GM18909 (cell line): ENCODE measurements around the gene SPATS1.
"Not testable (repeated sequence)": the region's sequence is repeated elsewhere in the genome, so short reads cannot be mapped to it uniquely, and the experiment has no call there.

Experiments
- ATAC-seq: cut with Tn5 transposase; IDR thresholded peaks from one replicate; pipeline ENCODE4 v1.9.1; 2021; ENCODE audit warnings: mild to moderate bottlenecking; ENCODE audit not compliant: unreplicated experiment, poor library complexity

Gene SPATS1

DNA sequence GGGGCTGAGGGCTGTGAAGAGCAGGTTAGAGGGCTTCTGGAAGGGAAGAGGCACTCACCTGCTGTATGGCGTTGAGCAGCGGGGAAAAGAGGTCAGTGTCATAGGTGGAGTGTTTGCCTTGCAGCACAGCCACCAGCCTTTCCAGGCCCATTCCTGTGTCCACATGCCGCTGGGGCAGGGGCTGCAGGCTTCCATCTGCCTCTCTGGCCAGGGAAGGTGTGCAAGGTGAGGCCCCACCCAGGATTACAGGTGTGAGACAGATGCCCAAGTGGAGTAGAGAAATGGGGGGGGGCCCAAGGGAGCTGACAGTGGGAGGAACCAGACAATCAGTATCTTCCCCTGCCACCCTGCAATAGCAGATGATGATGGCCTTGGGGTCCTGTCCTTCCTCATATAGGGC is 32.2 kb upstream of the SPATS1 start:
- ATAC-seq: no peak

DNA sequence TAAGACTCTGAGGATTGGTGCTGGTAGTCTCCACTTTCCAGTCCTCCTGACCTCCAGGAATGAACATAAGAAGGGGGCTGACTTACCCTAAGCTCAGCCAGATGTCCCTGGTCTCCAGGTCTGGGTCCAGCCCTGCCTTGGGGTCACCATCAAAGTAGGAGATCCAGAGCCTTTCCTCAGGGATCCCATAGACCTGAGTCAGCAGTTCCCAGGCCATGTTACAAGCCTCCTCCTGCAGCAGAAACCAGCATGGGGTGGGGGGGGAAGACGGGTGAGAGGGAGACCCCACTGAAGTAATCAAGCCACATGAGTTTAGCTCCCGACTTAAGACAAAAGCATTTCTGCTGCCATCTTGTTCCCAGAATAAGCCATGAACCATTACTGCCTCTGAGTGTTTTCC is 31.1 kb upstream of the SPATS1 start:
- no peak for ATAC-seq

DNA sequence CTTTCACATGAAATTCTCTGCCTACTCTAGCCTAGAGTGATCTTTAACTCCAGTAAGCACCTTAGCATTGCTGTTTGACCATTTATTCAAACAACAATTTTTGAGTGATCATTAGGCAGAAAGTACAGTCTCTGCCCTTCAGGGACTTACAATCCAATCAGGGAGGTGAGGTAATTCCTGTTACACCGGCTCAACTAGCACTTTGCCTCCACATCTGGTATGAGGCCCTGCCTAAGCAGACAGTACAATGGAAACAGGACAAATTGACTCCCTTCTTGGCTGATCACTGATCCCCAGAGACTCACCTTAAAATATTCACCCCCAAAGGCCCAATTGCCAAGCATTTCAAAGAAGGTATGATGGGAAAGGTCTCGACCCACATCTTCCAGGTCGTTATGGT is 30.7 kb upstream of the SPATS1 start:
- no peak for ATAC-seq

DNA sequence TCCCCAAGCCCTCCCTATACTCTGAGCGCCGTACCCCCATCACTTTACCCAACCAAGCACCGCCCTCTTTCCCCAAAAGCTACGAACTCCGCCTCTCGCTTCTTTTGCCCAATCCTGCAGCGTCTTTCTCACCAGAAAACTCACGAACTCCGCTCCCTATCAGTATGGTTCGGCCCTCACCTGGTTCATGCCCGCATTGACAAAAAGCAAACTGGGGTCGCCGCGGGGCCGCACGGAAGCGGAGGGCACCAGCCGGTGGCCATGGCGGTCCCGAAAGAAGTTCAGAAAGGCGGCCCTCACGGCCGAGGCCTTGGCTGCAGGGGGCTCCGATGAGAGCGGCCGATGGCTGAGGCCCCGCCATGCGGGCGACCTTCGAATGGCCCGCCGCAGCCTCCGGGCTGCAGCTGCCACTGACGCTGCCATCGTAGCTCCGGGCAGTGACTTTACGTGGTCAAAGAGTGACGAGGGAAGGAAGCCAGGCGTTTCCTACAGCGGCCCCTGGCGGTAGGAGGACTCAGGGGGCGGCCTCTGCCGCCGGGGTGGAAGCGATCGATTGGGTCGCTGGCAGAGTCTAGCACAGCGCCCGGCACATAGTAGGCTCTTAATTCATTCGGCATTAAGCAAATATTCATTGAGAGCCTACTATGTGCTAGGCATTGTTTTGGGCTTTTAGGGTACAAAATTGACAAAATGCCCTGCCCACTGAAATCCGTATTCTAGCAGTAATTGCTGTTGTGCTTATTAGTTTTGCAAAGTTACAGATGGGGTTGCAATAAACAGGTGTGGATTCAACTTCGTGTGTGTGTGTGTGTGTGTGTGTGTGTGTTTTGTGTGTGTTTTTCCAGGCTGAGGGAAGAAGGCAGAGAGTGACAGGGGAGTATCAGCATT is 29.3 kb upstream of the SPATS1 start, which contains the start of gene AARS2:
TSS of gene AARS2 (minus strand) at position 447 of the 888 bp plus-strand sequence. CDS start at position 423, 24 bp downstream.
- peak; percentile 88 for ATAC-seq

DNA sequence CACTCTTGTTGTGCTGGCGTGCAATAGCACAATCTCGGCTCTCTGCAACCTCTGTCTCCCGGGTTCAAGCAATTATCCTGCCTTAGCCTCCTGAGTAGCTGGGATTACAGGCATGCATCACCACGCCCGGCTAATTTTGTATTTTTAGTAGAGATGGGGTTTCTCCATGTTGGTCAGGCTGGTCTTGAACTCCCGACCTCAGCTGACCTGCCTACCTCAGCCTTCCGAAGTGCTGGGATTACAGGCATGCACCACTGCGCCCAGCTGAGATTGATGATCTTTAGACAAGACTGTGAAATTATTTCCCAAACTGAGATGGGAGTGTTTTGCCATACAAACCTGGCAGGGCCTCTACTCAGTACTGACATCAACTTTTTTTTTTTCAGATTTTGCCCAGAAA is 27.8 kb upstream of the SPATS1 start:
- not testable (repeated sequence) for ATAC-seq

DNA sequence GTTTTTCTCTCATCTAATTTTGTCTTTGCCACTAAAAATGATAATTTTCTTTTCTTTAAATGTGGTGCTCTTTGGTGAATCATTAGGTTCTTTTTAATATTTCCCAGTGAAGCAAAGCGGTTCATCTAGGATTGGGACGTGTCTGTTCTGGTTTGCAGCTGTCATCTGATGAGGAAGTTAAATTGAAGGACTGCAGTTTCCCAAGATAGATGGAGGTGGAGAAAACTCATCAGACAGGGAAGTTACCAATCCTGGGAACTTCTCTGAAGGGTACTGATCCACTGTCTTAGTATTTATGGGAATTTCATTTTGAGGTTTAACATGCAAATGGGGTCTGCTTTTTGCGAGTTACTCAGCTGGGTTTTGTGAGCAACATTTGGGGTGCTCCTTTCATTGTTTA is 26.9 kb upstream of the SPATS1 start:
- ATAC-seq: no peak

DNA sequence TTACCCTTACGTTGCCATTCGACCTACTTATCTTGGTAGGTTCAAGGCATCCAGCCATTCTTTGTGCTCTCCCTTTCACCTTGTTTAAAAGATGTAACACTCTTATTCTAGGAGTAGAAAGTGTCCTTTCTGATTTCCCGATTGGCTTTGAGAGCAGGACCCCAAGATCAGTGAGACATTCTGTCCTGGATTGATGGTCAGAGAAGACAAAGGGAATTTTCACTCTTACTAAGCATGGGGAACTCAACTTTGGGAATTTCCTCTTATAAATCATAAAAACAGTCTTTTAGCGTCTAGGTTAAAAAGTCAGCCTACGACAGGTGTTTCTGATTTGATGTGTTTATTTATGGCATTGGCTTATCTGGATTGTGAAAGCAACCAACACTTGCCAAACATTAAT is 26.5 kb upstream of the SPATS1 start:
- no peak for ATAC-seq

DNA sequence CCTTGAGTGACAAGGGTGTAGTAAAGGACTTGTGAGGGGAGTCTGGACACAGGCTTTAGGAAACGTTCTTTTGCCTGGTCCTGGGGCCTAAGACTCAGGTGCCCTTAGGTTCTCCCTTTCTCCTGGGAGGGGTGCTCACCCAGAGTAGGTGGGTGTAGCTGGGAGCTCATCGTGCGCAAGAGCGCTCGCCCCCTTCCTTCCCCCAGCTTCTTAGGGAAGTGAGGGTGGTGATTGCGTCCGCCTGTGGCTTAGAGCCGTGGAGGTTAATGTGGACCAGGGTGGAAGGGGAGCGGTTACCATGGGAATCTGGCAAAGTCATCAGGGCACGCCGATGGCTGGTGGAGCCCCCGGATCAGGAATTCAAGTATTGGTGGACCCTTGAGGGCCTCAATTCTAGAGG is 26.0 kb upstream of the SPATS1 start:
- no peak for ATAC-seq

DNA sequence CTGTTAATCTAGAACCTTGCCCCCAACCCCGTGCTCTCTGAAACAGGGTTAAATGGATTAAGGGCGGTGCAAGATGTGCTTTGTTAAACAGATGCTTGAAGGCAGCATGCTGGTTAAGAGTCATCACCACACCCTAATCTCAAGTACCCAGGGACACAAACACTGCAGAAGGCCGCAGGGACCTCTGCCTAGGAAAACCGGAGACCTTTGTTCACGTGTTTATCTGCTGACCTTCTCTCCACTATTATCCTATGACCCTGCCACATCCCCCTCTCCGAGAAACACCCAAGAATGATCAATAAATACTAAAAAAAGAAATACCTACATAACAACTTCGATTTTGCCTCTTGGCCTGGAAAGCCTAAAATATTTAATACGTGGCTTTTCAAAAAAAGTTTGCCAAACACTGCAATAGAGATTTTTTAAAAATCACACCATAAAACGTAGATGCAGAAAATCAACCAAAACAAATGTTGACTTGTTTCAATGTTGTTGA is 25.3 kb upstream of the SPATS1 start:
- ATAC-seq: not testable (repeated sequence)

DNA sequence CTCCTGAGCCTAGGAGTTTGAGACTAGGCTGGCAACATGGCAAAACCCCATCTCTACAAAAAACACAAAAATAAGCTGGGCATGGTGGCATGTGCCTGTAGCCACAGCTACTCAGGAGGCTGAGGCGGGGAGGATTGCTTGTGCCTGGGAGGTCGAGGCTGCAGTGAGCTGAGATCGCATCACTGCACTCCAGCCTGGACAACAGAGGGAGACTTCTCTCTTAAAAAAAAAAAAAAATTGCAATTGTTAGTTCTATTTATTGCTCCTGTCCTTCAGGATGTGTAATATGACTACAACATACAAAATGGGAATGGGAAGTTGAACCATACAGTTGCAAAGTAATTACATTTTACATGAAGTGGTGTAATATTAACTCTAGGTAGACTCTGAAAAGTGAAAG is 21.2 kb upstream of the SPATS1 start:
- no peak for ATAC-seq

DNA sequence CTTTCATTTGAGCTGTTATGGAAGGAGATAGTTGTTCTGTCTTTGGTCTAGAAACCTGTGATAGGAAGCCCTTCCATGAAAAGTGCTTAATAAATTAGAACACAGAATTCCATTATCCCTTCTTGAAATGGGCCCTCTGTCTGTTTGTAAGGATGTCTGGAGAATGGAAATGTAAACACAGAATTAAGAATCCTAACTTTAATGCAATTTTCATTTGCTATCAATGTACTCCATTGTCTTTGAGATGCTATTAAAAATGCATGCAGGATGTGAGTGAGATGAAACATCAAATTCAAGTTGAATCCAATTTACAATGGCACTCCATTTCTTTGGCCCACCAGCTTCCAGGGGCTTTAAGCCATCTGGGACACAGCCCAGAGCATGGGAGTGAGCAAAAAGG is 15.4 kb upstream of the SPATS1 start:
- no peak for ATAC-seq

DNA sequence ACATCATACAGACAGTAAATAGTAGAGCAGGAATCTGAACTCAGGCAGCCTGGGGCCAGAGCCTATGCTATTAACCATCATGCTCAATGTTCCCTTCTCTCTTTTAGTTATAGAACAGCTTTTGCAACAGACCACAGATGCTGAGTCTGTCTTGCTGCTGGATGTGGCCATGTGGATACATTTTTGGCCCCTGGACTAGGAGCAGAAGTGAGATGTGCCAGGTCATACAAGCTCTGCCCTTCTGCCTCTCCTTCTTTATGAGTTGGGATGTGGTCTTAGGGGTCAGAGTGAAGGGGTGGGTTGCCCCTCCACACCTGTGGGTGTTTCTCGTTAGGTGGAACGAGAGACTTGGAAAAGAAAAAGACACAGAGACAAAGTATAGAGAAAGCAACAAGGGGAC is 14.7 kb upstream of the SPATS1 start:
- ATAC-seq: no peak

DNA sequence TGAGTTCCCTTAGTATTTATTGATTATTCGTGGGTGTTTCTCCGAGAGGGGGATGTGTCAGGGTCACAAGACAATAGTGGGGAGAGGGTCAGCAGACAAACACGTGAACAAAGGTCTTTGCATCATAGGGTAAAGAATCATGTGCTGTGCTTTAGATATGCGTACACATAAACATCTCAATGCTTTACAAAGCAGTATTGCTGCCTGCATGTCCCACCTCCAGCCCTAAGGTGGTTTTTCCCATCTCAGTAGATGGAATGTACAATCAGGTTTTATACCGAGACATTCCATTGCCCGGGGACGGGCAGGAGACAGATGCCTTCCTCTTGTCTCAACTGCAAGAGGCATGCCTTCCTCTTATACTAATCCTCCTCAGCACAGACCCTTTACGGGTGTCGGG is 14.2 kb upstream of the SPATS1 start:
- not testable (repeated sequence) for ATAC-seq

DNA sequence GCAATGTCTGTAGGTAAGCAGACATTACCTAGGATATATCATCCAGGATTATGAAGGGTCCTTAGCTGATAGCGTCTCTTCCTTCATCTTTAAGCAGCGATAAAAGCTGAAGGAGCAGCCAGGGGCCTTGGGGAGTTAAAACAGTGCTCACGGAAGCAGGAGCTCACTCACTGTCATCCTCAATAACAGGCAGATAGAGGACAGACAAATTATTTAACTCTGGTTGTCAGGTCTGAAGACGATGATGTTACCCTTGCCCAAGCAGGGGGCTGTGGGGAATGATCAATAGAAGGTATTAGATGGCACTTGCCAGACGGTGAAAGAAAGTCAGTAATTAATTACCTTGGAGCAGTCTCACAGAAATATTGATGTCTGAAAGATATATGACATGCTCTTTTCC is 12.6 kb upstream of the SPATS1 start:
- ATAC-seq: no peak

DNA sequence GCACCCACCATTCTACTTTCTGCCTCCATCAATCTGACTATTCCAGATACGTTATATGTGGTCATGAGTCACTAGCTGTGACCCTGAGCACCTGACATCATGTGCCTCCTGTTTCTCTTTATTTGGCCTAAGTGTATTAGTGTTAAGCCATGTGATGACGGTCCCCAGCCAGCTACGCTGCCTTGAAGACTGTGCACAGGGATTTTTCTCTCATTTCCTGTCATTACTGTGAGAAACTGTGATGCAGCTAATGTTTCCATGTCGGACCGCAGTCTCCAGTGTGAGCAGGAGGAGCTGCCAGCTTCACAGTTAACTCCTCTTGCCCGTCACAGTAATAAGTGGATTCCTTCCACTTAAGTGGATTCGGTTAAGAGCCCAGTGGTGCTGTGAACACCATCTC is 9.9 kb upstream of the SPATS1 start:
- no peak for ATAC-seq

DNA sequence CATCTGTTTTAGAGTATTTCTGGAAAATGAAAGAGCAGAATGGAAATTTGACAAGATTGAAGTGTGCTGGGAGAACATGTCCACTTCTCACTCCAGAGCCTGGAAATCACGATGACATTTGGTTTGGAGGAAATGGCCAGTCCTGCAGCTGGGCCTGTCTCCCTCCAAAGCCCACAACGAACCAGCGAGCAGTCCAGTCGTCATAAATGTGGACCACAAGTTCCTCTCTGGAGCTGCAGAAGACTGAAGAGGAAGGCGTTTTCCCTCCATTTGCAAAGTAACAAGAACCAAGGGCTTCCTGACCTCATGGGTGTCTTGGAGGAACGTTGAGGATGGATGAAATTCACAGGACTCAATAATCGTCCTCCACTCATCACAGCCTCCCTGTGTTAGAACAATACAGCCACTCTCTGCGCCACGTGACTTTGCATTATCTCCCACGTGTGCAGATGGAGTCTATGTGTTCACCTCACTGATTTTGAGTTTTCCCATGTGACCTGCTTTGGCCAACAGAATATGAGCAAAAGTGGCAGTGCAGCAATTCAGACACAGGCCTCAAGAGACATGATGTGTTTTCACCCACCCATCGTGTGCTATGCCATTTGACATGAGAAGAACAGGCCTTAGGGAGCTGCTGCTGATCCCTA is 9.1 kb upstream of the SPATS1 start:
- no peak for ATAC-seq

DNA sequence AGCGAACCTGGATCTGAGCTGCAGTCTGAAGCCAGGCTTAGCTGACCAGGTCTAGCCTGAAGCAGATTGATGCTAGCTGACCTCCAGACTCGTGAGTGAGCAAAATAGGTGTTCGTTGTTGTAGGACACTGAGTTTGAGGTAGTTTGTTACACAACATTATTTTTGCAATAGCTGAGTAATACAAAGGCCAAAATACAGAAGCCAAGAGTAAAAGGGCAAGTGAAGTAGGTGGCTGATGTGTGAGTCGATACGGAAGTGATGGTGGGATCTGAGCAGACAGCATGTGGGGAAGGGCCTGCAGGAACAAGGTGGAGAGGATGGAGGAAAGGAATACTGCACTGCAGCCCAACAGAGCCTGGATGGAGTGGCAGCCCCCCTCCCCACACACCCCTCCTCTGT is 8.5 kb upstream of the SPATS1 start:
- ATAC-seq: no peak

DNA sequence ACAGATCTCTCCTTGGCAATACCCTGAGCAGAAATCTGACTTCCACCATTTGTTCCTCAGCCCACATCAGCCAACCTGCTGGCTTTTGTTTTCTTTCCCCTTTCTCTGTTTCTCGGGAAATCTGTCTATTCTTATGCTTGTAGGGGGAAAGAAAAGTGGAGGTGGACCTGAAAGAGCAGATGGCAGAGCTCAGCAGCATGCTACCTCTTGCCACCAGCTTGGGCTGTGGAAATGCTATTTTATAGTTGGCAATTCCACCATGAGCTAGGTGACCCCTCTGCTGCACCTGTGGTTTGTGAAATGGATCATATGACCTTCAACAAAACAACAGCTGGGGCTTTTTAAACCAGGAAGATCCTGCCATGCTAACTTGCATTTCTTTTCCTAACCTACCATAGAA is 6.8 kb upstream of the SPATS1 start:
- no peak for ATAC-seq

DNA sequence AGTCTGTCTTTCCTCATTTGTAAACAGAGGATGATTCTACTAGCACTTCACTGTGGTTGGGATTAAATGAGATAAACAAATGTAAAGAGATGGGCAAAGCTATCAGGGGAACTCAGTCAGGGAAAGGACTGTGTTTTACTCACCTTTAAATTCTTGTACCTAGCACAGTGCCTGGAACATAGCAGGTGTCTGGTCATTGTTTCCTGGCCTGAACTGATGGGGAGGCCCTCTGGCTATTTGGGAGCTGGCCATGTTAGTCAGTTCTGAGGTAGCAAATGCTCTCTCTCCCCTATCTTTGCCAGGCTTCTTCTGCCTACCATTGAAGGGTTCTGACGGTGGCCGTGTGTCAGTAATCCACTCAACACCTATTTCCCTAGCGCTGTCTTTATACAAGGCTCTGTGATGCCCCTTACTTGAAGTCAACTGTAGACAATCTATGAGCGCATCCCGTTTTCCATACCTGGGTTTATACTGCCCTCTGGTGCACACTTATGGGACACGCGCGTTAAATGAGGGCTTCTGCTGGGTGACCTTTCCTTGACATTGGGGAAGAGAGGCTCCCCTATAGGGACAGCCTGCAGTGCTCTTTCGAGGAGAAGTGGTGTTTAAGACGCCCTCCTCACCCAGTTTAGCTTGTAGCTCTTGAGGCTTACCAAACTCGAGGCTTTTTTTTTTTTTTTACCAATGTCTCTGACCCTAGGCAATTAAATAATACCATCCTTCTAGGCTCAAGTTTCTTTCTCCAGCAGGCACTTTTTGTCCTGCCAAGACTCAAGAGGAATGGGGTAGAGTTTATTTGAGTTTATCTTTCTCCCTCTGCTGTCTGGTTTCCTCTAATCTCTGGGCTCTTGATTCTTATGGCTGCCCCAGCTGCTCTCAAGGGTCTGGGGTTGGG is 4.0 kb upstream of the SPATS1 start:
- ATAC-seq: no peak

DNA sequence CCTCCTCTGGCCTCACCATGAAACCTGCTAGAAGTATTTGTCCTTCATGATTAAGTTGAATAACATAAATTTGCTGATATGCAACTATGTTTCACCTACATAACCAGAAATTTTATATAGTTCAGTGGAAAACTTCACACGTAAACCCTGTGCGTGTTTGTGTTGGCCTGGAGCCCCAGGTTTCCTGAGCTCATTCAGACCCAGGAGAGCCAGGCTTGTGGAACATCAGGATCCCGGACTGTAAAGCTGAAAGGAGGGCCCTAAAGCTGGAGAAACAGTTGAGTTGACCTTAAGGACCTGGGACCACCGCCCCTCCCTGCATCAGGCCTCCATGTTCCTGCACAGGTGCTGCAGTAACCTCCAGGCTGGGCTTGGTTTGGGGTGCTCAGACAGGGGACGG is 3.1 kb upstream of the SPATS1 start:
- ATAC-seq: no peak
